ENCODE data around the gene FNDC3B. TPM values are rescaled to one million over a fixed set of nuclear protein-coding genes. Genes with fewer than 3 reads are reported as not detected.
"Not testable (repeated sequence)": the region's sequence is repeated elsewhere in the genome, so short reads cannot be mapped to it uniquely, and the experiment has no call there.

Gene FNDC3B
- total RNA-seq, 1 donor from 2014 or later: 103 TPM

DNA sequence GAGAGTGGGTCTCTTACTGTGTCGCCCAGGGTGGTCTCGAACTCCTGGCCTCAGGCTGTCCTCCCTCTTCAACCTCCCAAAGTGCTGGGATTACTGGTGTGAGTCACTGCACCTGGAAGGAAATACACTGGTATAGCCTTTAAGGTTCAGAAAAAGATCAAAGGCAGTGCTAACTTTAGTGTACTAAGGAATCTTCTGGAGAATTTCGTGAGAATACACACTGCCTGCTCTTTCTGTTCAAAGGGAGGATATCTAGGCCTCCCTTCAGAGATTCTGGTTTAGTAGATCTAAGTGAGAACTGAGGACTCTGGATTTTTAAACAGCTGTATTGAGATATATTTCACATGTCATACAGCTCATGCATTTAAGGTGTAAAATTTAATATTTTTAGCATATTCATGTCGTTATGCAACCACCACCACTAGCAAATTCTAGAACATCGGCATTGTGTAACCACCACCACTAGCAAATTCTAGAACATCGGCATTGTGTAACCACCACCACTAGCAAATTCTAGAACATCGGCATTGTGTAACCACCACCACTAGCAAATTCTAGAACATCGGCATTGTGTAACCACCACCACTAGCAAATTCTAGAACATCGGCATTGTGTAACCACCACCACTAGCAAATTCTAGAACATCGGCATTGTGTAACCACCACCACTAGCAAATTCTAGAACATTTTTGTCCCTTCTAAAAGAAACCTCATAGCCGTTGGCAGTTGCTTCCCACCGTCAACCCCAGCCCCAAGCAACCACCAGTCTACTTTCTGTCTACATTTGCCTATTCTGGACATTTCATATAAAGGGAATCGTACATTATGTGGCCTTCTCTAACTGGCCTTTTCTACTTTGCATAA is 54.4 kb downstream of the FNDC3B start:
- not testable (repeated sequence) for DNase-seq (ENCODE audit: low spot score)

DNA sequence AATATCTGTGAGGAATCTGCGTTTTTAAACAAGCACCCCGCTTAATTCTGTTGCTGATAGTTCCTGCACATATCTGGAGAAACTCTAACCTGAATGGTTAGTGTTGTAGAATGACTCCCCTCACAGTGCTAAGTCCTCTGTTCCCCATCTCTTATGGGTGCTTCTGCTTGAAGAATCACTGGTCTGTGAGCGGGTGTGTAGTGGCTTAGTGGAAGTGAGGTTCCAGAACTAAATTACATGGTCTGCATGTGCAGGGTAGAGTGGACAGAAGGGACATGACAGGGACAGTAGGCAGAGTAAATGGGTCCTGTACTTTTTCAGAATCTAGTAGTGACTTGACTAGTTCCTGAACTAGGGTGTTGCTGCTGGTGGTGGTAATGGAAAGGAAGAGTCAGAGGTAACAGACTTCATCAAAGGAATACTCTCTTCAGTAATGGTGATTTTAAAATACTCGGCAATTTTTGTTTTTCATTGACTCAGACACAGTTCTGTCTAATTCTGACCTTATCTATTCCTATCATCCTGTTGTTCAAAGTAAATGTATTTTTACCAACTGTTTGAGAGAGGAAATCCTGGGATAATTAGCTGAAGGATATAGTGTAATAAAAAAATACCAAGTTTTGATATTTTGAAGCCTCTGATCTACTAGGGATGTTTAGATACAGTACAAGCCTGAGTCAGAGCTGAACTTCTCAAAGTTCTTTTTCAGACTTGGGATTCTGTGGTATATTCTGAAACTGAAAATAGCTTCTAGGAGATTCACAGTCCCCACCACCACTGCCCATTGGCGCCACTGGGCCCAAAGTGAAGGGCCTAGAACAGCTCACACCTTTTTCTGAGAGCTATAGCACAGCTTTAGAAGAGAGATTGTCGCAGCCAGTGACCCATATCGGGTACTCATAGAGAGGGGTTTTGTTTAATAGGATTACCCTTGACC is 55.5 kb downstream of the FNDC3B start:
- DNase-seq (ENCODE audit: low spot score): no peak

DNA sequence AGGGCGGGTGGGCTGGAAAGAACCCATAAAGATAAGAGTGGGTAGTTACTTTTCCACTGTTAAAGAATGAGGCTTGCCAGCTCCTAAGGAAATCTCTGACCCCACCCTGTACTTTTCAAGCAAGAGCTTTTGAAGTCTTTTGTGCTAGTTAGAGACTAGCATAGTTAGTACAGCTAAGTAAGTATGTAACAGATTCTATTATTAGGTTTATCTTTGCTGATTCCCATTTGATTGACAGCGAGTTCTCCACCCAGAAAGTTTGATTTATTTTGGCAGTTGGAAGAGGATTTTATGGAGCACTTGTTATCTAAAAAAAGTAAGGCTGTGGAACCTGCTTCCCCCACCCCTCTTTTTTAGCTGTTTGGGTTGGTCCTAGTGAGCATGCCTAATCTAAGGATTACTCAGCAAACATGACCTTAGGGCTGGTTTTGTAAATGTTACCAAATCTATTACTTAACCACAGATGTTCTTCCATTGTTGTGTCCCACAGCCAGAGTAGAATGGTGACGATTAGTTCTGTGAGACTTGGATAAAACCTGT is 57.6 kb downstream of the FNDC3B start:
- no peak for DNase-seq (ENCODE audit: low spot score)

DNA sequence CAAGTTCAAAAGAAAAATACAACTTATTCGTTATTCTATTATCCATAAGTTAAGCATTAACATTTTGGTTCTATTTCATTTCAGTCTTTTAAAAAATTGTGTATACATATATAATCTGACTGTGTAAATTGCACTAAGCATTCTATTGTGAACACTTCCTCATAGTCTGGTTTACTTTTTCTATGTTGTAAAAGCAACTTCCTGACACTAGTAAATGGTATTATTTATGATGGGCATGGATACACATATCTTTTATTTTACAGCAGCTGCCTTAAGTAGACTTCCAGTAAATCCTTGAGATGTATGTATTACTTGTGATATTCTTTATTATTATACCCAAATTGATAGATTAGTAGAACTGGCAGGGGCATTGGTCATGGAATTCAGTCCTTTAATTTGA is 58.2 kb downstream of the FNDC3B start:
- DNase-seq (ENCODE audit: low spot score): no peak

DNA sequence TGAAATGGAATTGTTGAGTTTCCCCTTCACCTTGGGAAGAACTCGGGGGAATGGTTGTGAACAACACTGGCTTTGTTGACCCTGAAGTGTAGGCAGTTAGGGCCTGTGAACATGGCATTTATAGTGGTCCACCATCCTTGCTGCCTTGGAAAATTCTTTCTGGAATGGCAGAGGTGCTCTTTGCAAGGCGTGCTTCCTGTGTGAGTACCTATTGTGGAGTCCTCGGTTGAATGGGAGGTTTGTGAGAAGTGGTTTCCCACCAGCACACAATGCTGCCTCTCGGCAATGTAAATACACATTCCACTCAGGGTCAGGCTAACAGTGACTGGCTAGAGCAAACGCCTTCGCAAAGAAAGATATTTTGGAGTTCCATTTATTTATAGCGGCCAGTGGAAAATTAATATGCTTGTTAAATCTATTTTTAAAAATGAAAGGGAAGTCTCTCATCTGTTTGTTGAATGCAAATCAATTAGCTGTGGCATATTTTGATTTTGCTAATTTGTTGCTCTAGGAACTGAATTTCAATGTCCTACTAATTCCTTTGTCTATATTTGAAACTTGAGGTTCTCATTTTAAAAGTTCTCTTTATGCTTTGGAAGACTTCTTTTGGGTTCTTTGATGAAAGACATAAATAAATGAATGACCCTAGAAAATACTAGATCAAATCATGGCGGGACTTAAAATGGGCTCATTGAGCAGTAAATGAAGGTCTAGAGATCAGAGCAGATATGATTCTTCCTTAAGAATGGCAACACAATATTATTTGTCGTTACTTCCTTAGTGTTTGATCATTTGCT is 59.5 kb downstream of the FNDC3B start:
- DNase-seq (ENCODE audit: low spot score): no peak

DNA sequence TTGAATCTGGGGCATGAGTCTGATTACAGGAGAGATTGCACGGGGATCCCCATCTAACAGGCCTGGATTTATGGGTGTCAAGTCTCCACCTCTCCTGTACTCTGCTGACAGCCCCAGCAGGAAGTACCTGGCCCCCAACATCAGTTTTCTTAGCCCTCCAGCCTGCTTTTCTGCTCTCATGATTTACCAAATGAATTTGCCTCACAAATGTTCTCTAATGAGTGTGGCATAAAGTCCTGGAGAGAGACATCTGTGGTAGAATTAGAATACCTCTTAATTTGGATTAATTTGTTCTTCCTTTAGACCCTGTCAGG is 60.1 kb downstream of the FNDC3B start:
- no peak for DNase-seq (ENCODE audit: low spot score)

DNA sequence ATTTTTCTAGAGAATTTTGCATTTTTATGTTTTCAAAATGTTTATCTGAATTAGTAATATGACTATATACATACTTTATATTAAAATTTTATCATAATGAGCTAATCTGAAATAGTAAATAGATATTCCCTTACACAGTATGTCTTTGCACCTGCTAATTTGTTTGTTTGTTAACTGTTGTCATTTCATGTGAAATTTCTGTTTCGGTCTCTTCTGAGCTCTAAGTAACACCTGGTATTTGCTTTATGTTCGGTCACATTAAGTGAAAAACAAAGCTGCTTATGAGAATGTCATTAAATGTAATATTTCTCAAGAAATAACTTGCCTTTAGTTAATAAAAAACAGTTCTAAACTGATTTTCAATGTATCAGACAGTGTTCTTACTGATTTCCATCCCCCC is 61.1 kb downstream of the FNDC3B start:
- no peak for DNase-seq (ENCODE audit: low spot score)

DNA sequence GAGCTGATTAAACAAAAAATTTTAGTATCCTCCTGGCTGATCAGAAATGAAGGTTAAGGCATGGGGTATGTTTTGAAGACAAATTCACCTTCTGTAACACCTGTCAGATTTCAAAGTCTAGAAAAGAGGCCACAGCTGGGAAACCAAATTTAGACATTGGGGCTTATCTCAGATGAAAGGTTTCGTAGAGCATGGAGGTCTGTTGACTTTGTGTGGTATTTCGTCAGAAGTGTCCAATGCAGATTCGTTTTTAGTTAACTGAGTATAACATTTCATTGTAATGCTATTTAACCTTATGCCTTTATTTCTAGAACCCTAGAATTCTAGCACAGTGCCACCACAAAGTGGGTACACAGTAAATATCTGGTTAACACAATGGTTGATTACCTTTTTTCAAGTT is 61.7 kb downstream of the FNDC3B start:
- DNase-seq (ENCODE audit: low spot score): no peak

DNA sequence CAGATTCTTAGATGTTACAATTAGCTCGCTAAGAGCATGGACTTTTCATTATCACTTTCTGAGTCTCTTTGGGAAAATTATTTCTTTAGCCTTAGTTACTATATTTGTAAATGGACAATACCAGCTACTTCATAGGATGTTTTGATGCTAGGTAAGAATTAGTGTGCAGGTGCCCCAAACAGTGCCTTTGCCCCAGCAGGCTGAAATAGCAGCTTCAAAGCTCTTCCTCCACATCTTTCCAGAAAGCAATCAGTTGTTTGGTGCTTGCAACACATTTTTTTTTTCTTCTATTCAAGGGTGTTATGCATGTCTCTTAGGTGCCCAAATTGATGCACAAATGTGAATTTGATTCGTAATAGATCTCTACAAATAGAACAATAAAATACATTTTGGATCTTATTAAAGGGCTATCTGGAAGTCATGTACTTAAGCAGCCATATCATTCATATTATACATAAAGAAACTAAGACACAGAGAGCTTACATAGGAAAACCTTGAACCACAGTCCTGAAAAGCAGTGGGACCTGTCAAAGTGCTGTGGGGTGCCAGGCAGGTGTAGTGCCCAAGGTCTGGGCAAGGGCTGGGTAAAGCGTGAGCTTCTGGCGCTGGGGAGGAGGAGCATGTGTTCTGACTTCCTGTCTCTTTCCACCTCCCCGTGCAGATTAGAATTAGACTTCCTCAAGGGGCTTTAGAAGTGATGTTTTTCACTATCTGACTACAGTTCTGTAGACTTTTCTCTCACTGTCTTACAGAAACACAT is 62.9 kb downstream of the FNDC3B start:
- DNase-seq (ENCODE audit: low spot score): no peak

DNA sequence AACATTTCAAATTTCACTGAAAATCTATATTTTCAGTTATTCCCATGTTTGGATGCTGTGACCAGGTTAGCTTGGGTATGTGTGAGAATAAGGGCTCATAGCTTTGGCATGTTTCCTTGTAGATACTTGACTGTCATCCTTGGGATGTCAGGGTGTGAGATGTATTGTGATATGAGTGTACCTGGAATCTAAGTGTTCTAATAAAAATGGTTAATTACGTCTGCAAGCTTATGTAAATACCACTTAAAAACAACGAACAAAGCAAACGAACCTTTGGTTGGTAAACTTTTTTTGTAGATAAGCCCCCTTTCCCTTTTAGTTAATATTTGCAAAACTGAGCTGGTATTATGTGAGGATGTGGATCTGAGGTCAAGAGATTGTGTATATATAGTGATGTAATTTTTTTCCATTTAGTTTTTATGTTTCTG is 63.5 kb downstream of the FNDC3B start:
- no peak for DNase-seq (ENCODE audit: low spot score)

DNA sequence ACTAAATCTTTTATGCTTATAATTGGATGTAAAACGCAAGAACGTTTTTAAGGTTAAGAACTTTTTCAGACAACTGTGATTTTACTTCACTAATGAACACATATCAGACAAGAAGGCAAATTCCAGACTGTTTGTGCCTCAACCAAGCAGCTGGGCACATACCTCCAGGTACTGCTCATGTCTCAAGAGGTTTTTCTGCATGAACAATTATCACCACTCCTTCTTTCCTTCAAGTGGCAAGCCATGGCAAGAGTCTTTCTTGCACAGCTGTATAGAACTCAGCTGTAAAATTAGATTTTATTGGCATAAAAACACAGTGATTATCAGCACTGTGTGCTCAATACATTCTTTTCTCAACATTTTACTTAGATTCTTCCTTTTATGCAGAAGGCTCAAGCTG is 64.3 kb downstream of the FNDC3B start:
- no peak for DNase-seq (ENCODE audit: low spot score)

DNA sequence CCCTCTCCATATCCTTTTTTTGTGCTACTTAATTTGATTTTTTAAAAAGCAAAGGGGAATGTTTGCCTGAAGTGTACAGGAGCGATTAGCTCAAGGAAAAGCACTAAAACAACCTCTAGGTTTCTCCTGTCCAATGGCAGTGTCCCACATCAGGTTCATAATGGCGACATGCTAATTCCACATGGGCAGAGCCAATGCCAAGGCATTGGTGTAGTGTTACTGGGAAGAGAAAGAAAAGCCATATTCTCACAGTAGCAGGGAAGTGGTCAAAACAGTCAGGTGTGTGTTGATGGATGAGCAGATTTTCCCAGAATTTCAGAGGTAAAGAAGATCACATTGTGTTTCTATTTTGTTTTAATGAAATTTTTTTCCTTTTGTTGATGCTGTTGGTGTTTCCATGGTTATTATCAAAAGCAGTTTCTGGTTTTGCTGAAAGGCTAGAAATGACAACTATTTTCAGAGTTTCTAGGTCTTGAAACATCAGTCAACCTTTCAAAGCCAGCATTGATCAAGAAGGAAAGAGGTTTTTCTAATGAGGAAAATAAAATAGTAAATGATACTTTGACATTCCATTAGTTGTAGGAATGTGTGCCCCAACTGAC is 65.2 kb downstream of the FNDC3B start:
- DNase-seq (ENCODE audit: low spot score): no peak

DNA sequence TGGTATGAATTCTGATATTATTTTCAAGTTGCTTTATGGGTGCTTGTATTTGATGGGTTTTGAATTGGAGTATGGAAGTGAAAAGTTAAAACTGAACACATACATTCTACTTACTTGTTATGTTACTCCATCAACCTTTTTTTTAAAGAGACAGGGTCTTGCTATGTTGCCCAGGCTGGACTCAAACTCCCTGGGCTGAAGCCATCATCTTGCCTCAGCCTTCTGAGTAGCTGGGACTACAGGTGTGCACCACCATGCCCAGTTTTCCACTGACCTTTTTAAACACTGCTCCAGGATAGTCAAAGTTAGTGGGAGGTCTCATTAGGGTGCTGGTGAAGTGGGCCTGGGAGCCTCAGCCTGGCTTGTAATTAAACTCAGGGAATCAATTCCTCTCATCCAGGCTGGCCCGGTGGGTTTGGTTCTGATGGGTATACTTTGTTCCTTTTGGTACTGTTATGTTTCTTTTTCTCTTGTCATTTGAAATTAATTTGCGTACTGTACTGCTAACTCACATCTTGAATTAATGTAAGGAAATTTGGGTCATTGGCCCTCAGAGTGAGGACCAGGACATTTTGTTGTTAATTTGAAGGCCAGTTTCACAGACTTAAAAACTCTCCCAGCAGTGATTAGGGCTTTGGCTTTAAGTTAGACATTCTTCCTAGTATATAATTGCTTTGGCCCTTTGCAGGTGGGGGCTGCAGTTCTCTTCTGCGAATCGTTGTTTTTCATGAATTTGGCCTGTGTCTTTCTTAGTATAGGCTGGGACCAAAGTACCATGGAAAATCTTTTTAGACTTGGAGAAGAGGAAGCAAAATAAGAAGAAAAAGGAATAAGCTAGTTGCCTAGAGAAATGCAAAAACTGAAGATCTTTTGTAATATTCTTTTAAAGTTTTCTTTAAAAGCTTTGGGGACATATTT is 66.9 kb downstream of the FNDC3B start:
- no peak for DNase-seq (ENCODE audit: low spot score)

DNA sequence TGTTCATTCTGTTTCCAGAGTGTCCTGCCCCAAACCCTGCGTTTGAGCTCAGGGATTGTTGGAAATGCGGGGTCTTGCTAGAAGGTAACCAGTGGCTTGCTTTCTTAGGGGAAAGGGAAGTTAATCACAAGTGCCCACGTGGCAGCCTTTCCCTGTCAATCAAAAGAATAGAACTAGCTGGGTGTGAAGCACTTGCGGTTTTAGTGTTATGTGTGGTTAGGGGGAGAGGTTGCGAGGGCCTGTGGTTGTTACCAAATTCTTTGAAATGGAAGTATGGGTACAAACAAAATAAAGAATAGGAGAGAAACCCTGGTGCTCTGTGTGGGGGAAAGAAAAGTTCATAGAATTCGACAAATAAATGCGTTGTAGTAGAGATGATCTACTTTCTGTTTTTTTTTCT is 67.6 kb downstream of the FNDC3B start:
- DNase-seq (ENCODE audit: low spot score): peak; percentile 55

DNA sequence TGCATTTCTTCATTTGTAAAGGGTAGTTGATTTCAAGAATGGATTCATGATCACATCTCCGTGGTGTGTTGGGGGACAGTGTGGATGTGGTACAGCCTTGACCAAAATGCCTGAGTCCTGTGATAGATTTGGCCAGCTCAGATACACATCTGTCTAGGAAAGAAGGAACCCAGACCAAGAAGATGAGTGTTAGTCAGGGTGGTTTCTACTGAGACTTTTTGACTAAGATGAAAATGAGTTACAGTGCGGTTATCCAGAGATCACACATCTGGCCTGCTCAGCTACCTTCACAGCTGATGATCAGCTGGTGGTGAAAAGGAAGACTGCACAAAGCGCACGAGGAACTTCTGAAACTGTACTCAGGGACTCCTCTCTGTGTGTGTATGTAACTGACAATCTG is 68.0 kb downstream of the FNDC3B start:
- no peak for DNase-seq (ENCODE audit: low spot score)

DNA sequence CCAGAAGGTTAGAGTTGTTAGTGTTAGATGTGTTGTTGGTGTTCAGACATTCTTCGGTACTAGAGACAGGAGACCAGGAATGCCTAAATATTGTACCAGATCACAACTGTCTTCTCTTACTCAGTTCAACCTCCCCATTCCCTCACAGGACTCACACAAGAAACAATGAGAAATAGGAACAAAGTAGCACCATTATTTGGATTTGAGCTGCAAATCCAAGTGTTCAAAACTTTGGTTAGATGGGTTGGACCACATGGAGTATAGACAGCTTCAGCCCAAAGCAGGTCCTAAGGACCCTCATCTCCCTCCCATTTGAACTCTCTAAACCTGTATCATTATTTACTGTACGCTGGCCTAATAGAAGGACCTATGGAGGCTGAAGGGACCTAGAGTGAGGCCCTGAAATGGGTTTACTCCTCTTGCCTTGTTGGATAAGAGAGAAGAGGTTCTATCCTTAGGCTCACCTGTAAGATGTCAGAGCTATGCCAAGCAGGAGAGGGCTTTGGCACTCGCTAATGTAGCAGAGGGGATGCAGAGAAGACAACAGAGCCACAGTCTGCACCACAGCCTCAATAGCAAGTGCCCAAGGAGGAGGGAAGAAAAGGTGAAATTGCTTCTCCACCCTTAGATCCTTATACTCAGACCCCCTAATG is 70.9 kb downstream of the FNDC3B start:
- no peak for DNase-seq (ENCODE audit: low spot score)

DNA sequence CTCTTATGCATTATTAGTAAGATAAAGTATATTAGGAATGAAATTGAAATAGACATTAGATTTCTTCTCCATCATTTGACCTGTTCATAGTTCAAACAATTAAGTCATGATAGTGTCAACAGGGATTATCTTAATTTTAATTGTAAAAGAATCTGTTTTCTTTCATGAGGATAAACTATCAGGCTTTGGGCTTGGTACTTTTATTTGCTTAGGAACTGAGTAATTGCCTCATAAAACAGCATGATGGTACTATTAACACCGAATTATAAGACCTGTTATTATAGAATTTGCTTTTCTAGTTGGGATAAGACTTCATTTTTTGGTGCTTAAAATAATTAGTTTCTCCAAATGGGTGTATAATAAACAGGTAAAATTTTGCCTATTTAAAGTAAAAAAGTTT is 71.8 kb downstream of the FNDC3B start:
- no peak for DNase-seq (ENCODE audit: low spot score)

DNA sequence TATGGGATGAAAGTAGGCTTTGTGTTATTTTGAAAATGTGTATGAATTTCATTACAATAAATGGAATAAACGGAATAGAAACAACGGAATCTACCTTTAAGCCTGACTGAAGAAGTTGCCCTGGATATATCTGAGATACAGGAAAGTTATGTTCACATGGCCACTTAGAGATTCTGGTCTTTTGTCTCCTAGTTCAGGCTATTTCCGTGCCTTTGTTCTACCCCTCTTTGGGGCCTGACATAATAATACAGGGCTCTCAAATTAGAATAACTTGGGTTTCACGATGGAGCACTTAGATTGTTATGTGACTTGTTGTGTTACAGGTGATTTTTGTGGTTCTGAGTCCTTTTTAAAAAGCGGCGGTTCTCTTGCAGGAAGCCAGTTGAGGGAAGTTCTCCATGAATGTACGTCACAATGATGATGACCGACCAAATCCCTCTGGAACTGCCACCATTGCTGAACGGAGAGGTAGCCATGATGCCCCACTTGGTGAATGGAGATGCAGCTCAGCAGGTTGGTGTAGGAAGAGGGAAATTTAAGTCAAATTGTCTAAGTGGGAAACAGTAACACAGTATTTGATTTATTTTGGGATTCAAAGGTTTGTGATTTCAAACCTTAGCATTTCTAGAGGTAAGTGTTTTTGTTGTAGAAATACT is 72.8 kb downstream of the FNDC3B start:
- no peak for DNase-seq (ENCODE audit: low spot score)

DNA sequence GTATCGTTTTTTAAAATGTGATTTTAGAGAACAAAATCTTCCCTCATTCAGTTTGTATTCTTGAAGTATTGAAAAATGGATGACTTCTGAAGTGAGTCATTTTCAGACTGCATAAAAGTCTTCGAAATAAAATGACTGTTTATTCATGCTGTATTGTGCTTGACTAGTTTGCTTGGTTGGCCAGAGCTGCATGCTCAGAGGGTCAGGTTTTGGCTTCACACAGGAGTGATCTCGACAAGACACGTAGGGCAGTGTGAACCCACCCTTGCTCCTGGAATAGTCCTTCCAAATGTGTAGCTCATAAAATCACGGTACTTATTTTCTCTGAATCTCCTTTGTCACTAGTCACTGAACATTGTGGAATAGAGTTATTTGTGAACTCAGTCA is 73.3 kb downstream of the FNDC3B start:
- DNase-seq (ENCODE audit: low spot score): no peak

Data from mucosa of gallbladder (tissue), 1 donor.